GM03348 (cell line): ENCODE results near the gene EPAS1.
A peak's percentile ranks its signal among the peaks of the same experiment; 100 is the strongest.
"Not testable (repeated sequence)": the region's sequence is repeated elsewhere in the genome, so short reads cannot be mapped to it uniquely, and the experiment has no call there.

Experiments used
- DNase-seq: peaks from one replicate; pipeline ENCODE4 v3.0.0; 2012; ENCODE audit warnings: low spot score

Gene EPAS1

DNA sequence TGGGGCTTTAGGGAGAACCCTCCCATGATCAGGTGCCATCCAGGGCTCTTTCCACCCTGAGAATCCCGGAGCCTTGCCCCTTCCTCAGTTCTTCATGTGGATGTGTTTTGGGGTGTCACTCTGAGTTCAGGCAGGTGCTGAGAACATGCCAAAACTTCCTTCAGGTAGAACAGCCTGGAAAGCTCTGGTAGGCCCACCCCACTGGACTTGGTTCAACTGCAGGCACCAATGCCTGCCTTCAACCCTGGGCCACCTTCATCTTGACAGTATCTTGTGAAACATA is 85.8 kb downstream of the EPAS1 start:
- no peak for DNase-seq

DNA sequence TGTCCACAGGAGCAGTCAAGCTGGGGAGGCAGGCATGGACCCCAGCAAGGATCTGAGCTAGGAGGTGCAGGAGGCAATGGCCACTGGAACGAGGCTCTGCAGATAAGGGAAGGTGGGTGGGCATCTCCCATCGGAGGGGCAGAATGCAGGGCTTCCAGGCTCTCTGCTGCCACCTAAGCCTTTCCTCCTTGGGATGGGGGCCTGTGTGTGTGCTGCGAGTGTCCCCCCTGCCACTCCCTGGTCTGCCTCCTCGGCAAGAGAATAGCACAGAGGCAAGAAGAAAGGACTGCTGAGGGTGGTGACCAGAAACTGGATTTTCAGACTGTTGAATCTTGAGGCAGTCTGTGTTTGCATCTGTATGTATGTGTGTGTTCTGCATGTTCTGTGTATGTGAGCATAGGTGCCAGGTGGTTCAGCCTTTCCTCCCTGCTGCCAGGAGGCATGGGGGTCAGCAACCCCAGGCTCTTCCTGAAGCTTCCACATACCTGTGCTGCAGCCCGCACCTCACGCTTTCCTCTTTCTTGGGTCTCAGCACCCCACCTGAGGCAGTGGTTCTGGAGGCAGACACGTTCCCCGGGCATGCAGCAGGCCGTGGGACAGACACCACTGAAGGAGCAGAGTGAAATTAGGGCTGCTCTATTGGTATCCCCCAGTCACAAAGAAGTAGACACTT is 86.7 kb downstream of the EPAS1 start:
- DNase-seq, result no peak

DNA sequence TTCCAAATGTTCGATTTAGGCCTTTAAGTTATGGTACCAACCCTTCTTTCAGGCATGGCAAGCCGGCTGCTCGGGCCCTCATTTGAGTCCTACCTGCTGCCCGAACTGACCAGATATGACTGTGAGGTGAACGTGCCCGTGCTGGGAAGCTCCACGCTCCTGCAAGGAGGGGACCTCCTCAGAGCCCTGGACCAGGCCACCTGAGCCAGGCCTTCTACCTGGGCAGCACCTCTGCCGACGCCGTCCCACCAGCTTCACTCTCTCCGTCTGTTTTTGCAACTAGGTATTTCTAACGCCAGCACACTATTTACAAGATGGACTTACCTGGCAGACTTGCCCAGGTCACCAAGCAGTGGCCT is 87.2 kb downstream of the EPAS1 start:
- no peak for DNase-seq

DNA sequence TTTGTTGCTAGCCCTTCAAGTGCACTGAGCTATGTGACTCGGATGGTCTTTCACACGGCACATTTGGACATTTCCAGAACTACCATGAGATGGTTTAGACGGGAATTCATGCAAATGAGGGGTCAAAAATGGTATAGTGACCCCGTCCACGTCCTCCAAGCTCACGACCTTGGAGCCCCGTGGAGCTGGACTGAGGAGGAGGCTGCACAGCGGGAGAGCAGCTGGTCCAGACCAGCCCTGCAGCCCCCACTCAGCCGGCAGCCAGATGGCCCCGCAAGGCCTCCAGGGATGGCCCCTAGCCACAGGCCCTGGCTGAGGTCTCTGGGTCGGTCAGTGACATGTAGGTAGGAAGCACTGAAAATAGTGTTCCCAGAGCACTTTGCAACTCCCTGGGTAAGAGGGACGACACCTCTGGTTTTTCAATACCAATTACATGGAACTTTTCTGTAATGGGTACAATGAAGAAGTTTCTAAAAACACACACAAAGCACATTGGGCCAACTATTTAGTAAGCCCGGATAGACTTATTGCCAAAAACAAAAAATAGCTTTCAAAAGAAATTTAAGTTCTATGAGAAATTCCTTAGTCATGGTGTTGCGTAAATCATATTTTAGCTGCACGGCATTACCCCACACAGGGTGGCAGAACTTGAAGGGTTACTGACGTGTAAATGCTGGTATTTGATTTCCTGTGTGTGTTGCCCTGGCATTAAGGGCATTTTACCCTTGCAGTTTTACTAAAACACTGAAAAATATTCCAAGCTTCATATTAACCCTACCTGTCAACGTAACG is 88.8 kb downstream of the EPAS1 start:
- no peak for DNase-seq

DNA sequence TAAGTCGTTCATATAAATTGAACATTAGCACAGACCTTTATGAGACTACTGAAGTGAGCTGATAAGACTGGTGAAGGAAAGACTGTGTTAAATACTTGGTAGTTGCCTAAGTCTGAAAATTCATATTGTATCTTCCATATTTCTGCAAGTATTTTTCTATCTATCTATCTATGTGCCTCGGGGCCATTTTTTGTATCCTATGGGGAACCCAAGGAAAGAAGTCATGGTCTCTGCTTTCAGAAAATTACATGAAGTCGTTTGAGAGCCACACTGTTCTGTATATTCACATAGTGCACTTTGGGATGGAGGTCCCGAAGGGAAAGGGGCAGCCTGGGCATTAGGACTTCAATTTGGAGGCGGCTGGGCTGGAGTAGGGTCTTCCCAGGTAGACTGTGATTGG is 89.6 kb downstream of the EPAS1 start:
- DNase-seq, result no peak

DNA sequence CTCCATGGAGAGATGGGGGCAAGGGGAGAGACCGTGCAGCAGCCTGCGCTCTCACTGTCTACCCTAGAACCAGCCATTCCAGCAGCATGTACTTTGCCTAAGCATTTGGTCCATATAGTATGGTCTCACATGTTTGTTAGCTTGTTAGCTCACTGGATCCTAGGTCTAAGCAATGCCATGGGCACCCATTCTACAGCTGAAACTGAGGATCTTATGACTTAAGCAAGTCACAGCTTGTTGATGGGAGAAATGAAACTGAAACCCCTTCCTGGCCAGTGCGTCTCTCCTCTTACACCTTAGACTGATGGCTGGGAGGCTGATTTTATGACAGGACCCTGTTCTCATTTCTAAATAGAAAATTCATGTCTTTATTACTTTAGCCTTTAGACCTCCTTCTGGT is 90.1 kb downstream of the EPAS1 start:
- DNase-seq, result no peak

DNA sequence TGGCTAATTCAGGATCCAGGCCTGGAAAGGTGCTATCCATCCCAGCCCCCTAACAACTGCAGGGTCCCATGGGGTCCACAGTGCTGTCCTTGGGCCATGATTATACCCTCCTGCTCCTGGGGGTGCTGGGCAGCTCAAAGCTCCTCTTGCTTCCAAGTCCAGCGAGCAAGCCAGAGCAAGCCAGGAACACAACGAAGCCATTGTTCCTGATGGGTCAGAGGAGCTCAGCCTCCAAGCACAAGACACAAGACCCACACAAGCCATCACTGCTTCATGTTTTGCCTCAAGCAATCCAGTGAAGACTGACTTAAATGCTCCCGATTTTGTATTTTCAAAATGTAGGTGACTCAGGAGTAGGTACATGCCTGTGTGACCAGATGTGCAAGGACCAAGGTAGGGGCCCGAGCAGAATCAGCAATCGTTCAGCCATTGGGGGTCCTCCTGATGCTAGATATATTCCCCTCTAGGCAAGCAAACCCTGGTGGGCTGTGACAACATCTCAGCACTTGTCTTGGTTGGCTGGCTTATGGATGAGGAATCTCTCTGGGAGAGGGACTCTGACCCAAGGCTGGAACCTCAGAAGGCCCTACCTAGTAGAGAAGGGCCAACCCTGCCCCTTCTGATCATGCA is 90.8 kb downstream of the EPAS1 start:
- no peak for DNase-seq

DNA sequence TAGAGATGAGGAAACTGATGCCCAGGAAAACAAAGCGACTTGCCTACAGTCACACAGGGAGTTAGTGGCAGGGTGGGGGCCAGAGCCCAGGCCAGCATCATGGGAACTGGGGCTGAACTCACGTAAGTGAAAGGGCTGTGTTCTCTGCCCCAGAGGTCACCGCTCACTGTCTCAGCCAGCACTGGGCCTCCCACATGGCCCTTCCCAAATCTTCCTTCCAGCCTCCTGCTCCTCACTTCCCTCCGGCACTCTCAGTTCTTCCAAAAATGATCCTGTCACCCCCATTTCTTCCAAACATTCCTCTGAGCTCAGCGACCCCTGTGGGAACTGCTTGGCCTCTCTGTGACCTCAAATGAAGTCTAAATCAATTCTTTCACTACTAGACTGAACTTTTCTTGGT is 91.7 kb downstream of the EPAS1 start:
- DNase-seq, result no peak

DNA sequence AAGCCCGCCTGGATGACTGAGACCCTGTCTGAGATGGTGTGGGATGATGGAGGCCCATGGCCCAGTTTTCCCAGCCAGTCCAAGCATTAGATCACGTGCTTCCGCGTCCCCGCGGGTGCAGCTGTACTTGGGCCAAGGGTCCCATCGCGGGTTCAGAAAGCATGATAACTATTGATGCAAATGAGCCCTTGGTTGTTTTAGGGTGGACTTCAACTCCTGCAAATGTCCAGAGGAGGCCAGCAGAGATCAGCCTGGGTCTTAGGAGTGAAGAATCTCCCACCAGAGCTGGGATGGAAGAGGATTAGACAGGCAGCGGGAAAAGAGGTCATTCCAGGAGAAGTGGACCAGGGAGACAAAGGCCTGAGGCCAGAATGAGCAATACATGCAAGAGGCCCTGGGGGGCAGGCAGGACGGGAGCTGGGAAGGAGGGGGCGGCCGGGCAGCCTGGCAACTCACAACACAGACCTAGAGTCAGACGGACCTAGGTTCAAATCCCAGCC is 92.3 kb downstream of the EPAS1 start:
- DNase-seq, result no peak

DNA sequence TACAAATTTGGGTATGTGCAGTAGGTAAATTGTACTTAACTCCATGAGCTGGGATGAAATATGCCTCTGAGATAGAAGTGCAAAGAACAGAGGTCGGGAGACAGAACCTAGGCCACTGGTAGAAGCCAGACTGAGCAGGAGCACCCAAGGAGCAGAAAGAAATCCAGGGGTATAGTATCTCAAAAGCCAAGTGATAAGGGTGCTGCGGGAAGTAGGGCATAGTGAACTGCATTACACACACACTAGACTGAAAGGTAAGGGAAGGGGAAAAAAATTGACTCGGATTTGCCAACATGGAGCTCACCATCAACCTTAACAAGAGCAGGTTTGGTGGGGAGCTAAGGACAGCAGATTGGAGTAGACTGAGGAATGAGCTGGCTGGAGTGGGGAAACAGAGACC is 92.8 kb downstream of the EPAS1 start:
- DNase-seq, result no peak

DNA sequence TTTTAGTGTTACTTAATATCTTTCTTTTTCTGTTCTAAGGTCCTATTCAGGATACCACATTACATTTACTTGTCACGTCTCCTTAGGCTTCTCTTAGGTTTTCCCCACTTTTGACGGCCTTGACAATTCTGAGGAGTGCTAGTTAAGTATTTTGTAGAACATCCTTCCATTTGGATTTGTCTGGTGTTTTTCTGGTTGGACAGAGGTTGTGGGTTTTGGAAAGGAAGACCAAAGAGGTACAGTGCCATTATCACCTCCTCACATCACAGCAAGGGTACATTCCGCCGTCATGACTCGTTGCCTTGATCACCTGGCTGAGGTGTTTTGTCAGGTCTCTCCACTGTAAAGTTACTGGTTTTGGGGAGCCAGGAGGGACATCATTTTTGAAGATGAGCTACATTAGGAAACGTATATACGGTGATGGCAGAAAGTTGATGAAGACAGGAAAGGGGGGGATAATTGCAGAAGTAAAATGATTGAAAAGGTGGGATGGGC is 93.7 kb downstream of the EPAS1 start:
- DNase-seq, result no peak

DNA sequence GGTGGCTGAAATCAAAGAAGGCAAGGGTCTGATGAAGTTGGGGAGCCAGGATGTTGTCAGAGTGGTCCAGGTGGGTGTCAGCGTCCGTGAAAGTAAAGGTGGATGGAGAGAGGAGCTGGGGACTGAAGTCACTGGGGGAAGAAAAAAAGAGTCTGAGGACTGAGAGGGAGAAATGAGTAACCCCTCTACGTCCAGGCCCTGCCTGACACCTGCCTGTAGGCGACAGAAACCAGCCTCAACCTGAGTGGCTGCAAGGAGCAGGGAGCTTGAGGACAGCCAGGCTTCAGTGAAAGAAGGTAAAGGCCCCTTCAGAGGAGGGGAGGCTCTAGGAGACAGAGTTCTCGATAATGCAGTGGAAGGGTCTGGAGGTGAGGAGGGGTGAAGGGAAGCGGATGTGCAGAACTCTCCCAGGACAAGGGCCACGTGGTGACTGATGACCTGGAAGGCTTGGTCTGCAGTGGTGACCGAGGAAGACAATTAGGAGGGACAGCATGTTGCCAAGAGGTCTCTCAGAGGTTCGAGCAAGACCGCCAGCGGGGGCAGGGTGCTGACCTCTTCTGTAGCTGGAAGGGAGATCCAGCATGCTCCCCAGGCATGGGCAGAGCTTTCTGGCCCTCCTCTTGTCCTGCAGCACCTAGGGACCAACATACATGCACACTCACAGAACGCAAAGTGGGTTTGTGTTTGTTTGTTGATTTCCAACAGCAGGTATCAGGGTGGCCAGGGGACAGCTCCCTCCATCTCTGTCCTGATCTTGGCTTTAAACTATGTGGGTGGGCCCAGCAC is 95.5 kb downstream of the EPAS1 start:
- no peak for DNase-seq

DNA sequence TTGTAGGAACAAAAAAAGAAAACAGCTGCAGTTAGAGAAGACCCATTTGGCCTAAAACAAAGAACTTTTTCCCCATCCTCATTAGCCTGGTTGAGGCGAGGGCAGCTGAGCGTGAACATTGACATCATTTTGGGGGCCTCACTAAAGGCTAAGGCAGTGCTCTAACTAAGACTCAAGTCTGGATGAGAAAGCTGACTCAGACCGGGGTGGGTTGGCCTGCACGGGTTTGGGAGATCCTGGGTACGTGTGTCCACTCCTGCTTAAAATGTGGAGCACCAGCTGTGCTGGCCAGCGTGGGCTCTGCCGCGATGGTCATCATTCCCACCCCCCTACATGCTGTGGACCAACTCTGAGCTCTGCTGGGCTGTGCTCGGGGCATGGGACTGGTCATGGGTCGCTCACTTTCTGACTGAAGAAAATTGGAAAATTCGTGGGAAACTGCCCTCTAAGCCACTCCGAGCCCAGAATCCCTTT is 96.2 kb downstream of the EPAS1 start:
- no peak for DNase-seq

DNA sequence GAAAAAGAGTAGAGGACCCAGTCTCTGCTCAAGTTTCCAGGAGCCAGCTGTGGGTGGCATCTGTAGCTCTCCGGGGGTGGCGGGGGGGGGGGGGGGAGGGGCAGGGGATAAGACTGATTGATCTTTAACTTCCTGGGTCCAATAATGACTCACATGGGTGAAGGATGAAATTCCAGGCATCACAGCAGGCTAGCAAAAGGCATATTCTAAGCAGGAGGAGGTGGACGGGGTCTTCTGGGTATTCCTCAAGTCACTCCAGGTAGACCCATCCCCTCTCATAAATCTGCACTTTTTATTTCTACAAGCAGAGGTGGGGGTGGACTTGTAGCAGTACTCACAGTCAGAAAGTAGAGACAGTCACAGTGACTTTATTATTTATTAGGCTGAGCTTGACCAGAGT is 96.7 kb downstream of the EPAS1 start:
- no peak for DNase-seq

DNA sequence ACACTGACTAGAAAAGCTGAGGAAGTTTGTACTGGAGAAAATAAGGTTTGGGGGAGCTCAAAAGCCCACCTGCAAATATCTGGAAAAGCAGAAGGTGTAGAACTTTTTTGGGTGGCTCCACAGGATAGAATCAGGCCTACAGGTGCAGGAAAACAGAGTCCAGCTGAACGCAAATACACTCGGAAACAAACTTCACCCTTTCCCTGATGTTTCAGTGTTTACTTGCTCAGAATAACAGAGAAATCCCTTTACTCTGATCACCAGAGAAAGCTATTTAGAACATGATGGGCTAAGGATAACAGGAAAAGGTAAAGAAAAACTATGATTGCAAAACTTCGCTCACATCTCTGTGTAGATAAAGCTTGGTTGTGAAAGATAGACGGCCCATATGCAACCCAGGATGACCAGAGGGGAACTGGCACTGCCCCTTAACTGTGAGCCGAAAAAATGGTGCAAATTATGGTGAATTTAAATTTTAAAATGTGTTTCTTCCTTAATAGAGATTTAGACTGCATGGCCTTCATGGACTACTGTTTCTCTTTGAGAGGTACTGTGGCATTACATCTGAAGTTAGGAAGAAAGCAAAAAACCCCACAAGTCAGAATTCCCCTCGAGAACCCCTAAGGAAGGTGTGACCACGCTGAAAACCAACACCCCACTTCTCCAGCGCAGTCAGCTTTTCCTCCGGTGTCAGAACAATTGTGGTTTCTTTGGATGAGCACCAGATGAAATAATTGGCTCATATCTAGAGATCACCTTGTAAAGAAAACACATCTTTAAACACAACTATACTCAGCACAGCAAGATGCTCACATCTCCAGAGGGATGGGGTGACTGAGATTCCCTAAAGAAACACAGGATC is 97.7 kb downstream of the EPAS1 start:
- DNase-seq, result no peak

DNA sequence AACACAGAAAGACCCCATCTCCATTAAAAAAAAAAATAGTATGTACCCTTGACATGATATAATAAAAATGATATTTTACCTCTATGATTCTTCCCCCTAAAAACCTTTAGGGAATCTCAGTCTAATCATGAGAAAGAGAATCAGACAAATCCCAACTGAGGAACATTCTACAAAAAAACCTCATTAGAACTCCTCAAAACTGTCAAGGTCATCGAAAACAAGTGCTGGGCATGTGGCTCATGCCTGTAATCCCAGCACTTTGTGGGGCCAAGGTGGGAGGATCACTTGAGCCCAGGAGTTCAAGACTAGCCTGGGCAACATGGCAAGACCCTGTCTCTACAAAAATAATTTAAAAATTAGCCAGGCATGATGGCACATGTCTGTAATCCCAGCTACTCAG is 98.5 kb downstream of the EPAS1 start:
- DNase-seq, result not testable (repeated sequence)

DNA sequence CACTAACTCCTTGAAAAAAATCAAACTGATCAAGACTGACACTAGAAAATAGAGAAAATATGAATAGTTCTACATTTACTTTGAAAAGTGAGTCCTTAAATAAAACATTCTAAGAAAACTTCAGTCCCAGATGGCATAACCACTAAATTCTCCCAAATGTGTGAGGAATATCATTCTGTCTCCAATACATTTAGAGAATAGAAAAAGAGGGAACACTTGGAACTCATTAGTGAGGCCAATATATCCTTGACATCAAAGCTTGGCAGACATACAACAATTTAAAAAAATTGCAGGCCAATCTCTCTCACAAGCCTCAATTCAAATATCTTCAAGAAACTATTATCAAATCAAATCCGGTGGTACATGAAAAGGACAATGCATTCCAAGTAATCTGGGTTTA is 102.8 kb downstream of the EPAS1 start:
- peak; percentile 2 for DNase-seq

DNA sequence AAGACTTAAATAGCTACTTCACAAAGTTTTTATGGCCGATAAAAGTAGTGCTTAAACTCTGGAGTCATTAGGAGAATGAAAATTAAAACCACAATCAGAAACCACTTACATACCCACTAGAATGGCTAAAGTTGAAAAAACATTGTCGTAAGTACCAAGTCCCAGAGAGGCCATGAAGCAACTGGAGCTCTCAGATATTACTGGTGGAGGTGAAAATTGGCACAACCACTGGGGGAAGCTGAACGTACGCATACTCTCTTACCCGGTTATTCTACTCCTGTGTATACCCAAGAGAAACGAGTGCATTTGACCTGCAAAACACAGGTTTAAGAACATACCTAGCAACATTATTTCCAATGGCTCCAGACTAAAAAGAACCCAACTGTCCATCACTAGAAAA is 105.7 kb downstream of the EPAS1 start:
- DNase-seq, result no peak

DNA sequence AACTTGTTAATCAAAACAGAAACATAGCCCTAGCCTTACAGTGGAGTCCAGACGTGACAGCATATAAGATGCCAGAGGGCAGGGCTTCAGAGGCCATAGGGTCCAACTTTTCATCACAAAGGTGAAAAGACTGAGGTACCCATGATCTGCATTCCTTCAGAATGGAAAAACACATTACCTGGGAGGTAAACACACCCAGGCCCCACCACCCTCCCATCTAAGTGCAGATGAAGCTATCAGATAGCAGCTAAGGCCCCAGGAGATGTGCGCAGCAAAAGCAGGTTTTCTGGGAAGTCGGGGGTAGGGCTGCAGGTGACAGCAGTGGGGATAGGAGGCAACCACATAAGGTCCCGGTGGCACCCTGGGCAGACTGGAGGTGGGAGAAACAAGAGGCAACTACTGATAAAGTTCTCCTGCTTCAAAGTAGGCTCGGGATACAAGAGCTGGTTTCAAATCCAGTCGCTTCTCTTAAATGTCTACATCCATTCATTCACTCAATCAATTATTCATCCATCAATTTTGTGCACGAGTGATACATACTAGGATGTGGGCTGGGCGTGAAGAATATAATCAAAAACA is 107.1 kb downstream of the EPAS1 start:
- DNase-seq, result no peak

DNA sequence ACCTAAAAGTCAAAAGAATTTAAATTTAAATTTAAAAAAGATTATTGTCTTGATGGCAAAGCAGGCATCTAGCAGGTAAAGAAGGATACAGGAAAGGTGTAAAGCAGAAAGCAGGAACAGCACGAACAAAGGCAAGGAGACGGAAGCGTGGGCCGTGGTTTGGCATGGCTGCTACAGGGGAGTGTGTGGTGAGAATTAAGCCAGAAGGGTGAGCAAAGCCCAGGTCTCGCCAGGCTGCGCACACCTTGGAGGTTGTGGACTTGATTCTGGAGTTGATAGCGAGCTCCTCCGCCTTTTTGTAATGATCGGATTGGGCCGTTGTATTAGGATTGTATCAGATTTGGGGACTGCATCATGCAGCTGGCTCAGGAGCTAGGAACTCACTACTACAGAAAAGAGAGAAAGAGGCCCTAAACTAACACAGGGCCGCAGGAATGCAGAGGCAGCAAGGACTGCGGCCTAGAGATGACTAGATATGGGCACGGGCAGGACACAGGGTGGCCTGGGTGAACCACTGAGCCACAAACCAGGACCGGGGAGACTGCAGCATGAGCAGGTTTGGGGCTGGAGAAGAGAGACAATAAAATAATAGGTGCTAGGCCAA is 110.7 kb downstream of the EPAS1 start:
- no peak for DNase-seq

DNA sequence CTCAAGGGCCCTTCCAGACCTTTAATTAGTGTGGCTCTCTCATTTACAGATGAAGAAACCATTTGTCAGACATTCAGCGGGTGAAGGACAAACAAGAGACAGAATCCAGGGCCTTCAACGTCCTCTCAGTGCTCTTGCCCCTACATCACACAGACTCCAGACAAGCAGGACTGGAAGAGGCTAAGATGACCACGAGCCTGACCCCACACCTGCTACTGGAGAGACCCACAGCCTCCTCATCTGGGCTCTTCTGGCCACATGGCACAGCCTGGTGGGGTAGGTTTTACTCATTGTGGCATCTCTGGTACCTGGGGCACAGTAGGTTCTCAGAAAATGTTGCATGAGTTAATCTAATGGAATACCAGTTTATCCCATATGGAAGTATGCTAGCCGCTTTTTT is 112.5 kb downstream of the EPAS1 start:
- no peak for DNase-seq
